IMR-90 (cell line): ENCODE measurements around the gene LAMA5. TPM values are rescaled to one million over a fixed set of nuclear protein-coding genes. Genes with fewer than 3 reads are reported as not detected.
A peak's percentile ranks its signal among the peaks of the same experiment; 100 is the strongest.

Experiments used
- ATAC-seq: fragments of 200-7000 bp; cut with Tn5 transposase; 2 replicates; pipeline ENCODE4 v1.9.1; 2020; ENCODE audit warnings: low read depth, mild to moderate bottlenecking, moderate library complexity
- BruUV-seq: library from RNA; stranded (reverse); fragments of 400-500 nt; replicated peaks from 2 replicates; lab custom pipeline; 2021; lab: Mats Ljungman, UMichigan
- CTCF ChIA-PET: fragments of 300-600 bp; formaldehyde crosslinking; extraction: SDS; loops from one replicate; lab custom pipeline; 2021; ENCODE audit warnings: antibody characterized with exemption; lab: Yijun Ruan, JAX
- POLR2A ChIA-PET: fragments of 300-600 bp; sonication (Branson Sonifier 250); formaldehyde crosslinking; loops from one replicate; lab custom pipeline; 2022; ENCODE audit warnings: antibody characterized with exemption; ENCODE audit not compliant: unreplicated experiment; lab: Charles Lee
- DNase-seq: peaks from one replicate; pipeline ENCODE4 v3.0.0; 2013
- H2AFZ ChIP-seq: replicated peaks from 2 replicates; pipeline ENCODE3; 2013; ENCODE audit warnings: low read length, mild to moderate bottlenecking; ENCODE audit not compliant: poor library complexity
- H2AK5ac ChIP-seq: 2 replicates; pipeline ENCODE4 v1.6.1; 2013; ENCODE audit warnings: low read depth, low read length, inconsistent platforms
- H2AK9ac ChIP-seq: replicated peaks from 2 replicates; pipeline ENCODE3; 2013; ENCODE audit warnings: mild to moderate bottlenecking, low read depth, low read length, moderate library complexity; ENCODE audit not compliant: poor library complexity
- H2BK120ac ChIP-seq: 2 replicates; pipeline ENCODE4 v1.6.1; 2013; ENCODE audit warnings: low read depth, low read length, inconsistent platforms
- H2BK15ac ChIP-seq: 3 replicates; pipeline ENCODE4 v1.6.1; 2013; ENCODE audit warnings: low read depth, low read length, inconsistent platforms
- H2BK20ac ChIP-seq: 2 replicates; pipeline ENCODE4 v1.6.1; 2013; ENCODE audit warnings: low read depth, mild to moderate bottlenecking, inconsistent platforms, low read length, moderate library complexity
- H2BK5ac ChIP-seq: 2 replicates; pipeline ENCODE4 v1.6.1; 2013; ENCODE audit warnings: mild to moderate bottlenecking, low read depth, low read length, inconsistent platforms; ENCODE audit not compliant: poor library complexity, severe bottlenecking
- H3K14ac ChIP-seq: replicated peaks from 2 replicates; pipeline ENCODE4 v1.6.1; 2013; ENCODE audit warnings: low read depth, low read length, inconsistent platforms
- H3K18ac ChIP-seq: 2 replicates; pipeline ENCODE4 v1.6.1; 2013; ENCODE audit warnings: low read depth, low read length, control low read depth
- H3K23ac ChIP-seq: 2 replicates; pipeline ENCODE4 v1.6.1; 2013; ENCODE audit warnings: low read depth, low read length, inconsistent platforms
- H3K27ac ChIP-seq: 2 replicates; pipeline ENCODE4 v1.5.1; 2013; ENCODE audit warnings: mild to moderate bottlenecking, control low read depth, low read length; ENCODE audit not compliant: insufficient read depth
- H3K27me3 ChIP-seq: 2 replicates; pipeline ENCODE4 v1.6.1; 2013; ENCODE audit warnings: low read length; ENCODE audit not compliant: control insufficient read depth, insufficient read depth
- H3K36me3 ChIP-seq: 2 replicates; pipeline ENCODE4 v1.6.1; 2013; ENCODE audit warnings: low read length, mixed read lengths; ENCODE audit not compliant: control insufficient read depth, insufficient read depth
- H3K4ac ChIP-seq: 2 replicates; pipeline ENCODE4 v1.6.1; 2013; ENCODE audit warnings: low read depth, low read length, inconsistent platforms
- H3K4me1 ChIP-seq: 2 replicates; pipeline ENCODE4 v1.6.1; 2013; ENCODE audit warnings: low read length, mixed read lengths; ENCODE audit not compliant: control insufficient read depth, insufficient read depth
- H3K4me2 ChIP-seq: 2 replicates; pipeline ENCODE4 v1.6.1; 2013; ENCODE audit warnings: low read depth, mild to moderate bottlenecking, control low read depth, low read length, moderate library complexity
- H3K4me3 ChIP-seq: 2 replicates; pipeline ENCODE4 v1.5.1; 2013; ENCODE audit warnings: low read depth, mild to moderate bottlenecking, control low read depth, low read length, moderate library complexity; ENCODE audit not compliant: insufficient read depth
- H3K56ac ChIP-seq: 2 replicates; pipeline ENCODE4 v1.6.1; 2013; ENCODE audit warnings: low read length, inconsistent platforms; ENCODE audit not compliant: insufficient read depth; ENCODE audit errors: extremely low read depth
- H3K79me1 ChIP-seq, 2 experiments: 2 replicates each; pipeline ENCODE4 v1.6.1; 2013; ENCODE audit warnings: low read length in 2 of 2, inconsistent platforms in 1 of 2, low read depth in 1 of 2
- H3K9ac ChIP-seq: 2 replicates; pipeline ENCODE4 v1.6.1; 2013; ENCODE audit warnings: low read depth, low read length, control low read depth
- H3K9me1 ChIP-seq: 2 replicates; pipeline ENCODE4 v1.6.1; 2013; ENCODE audit warnings: low read length, inconsistent platforms; ENCODE audit not compliant: insufficient read depth
- H3K9me3 ChIP-seq: 2 replicates; pipeline ENCODE4 v1.6.1; 2013; ENCODE audit warnings: low read length; ENCODE audit not compliant: control insufficient read depth, insufficient read depth
- H4K20me1 ChIP-seq: 2 replicates; pipeline ENCODE4 v1.6.1; 2013; ENCODE audit warnings: low read length, inconsistent platforms; ENCODE audit not compliant: insufficient read depth
- H4K5ac ChIP-seq: 2 replicates; pipeline ENCODE4 v1.6.1; 2013; ENCODE audit warnings: mild to moderate bottlenecking, low read depth, low read length, control low read depth
- H4K8ac ChIP-seq, 2 experiments: 2 replicates each; pipeline ENCODE4 v1.6.1; 2013; ENCODE audit warnings: low read depth in 2 of 2, low read length in 2 of 2, control low read depth in 1 of 2, inconsistent platforms in 1 of 2
- H4K91ac ChIP-seq: 2 replicates; pipeline ENCODE4 v1.6.1; 2013; ENCODE audit warnings: low read depth, low read length, inconsistent platforms; ENCODE audit not compliant: insufficient read depth
- ELK1 ChIP-seq: fragments of 150-350 bp; IDR thresholded peaks from 2 replicates; pipeline ENCODE4 v1.6.1; 2016; ENCODE audit warnings: low read depth, mild to moderate bottlenecking, low read length, moderate library complexity, borderline replicate concordance
- FOS ChIP-seq: fragments of 150-350 bp; IDR thresholded peaks from 2 replicates; pipeline ENCODE4 v1.6.1; 2016; ENCODE audit warnings: low read depth, low read length
- MAFK ChIP-seq: IDR thresholded peaks from 2 replicates; pipeline ENCODE4 v1.6.1; 2012; ENCODE audit warnings: low read depth, low read length, improper control_type of control experiment
- RCOR1 ChIP-seq: IDR thresholded peaks from 2 replicates; pipeline ENCODE4 v1.6.1; 2012; ENCODE audit warnings: mild to moderate bottlenecking, low read length, improper control_type of control experiment; ENCODE audit not compliant: insufficient replicate concordance
- WGBS, 2 experiments: methylation state at CpG; one replicate each; pipeline versions ENCODE4 v1.1.5 to v1.1.7; 2013; ENCODE audit warnings: missing lambda C conversion rate in 2 of 2; ENCODE audit not compliant: insufficient read length in 1 of 2; ENCODE audit errors: extremely low coverage in 2 of 2; 5-methylcytosine and 5-hydroxymethylcytosine counted together
- dilution Hi-C: fragments of 300-500 bp; cut with HindIII; formaldehyde crosslinking; loops from one replicate; pipeline ENCODE4 v1.14.3; 2018; ENCODE audit warnings: low sequenced_read_pairs; ENCODE audit not compliant: unreplicated experiment
- in situ Hi-C: fragments of 300-500 bp; cut with MboI; formaldehyde crosslinking; loops from 3 replicates; pipeline ENCODE4 v1.14.3; 2019; ENCODE audit warnings: low sequenced_read_pairs, inconsistent platforms, mixed read lengths
- intact Hi-C: fragments of 100-400 bp; cut with micrococcal nuclease; formaldehyde crosslinking; loops from 2 replicates; pipeline ENCODE4 v1.10.0; 2022
- polyA plus RNA-seq, 3 experiments: library from polyadenylated mRNA; depleted of rRNA; stranded (reverse); fragments of >200 nt; gene quantifications; 2 replicates each; pipeline ENCODE4 v1.2.3, GENCODE V29; 2012; ENCODE audit warnings: low replicate concordance in 1 of 3
- total RNA-seq: library from RNA; depleted of rRNA; stranded (reverse); fragments of >200 nt; gene quantifications from 2 replicates; pipeline ENCODE4 v1.2.3, GENCODE V29; 2012

The LAMA5 gene
- total and polyA plus RNA-seq, 2 of the 4 experiments (the other 2 are of a cell fraction) = 0.90 to 7.3 TPM

DNA sequence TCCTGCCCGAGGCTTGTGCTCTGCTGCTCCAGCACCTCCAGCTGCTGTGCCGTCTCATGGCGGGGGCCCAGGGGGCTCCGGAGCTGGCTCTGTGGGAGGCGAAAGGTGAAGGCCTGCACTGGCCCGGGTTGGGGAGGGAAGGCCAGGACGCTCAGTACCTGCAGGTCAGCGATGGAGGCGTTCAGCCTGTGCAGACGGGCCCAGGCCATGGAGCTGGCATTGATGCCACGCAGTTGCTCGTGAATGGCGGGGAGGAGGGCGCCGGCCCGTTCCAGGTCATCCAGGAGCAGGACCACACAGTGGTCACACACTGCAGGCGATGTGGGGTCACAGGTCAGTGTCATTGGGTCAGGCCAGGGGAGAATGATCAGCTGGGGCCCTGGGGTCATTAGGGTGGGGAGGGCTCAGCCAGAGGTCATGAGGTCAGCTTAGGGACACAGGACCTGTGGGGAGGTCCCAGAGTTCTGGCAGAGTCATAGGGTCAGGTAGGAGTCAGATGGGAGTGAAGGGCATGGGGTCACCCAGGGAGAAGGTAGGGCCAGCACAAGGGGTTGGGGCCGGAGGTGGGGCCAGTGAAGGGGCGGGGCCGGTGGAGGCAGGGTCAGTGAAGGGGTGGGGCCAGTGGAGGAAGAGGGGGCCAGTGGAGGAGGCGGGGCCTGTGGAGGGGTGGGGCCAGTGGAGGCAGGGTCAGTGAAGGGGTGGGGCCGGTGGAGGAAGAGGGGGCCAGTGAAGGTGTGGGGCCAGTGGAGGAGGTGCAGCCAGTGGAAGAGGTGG, 46.3 kb downstream of the LAMA5 start:
- H2BK5ac ChIP-seq = no peak overlapping the region
- ATAC-seq = peak; percentile 35; the same call in 1 of the 2 replicates
- DNase-seq = no peak

More for the DNA sequence above, 46.3 kb downstream of the LAMA5 start:
- Histone ChIP-seq H3K27me3 (no peaks in the 10 kb centered on the region), H3K14ac (no peak overlapping the region), H3K9me1 (no peaks in the 10 kb centered on the region), H4K91ac (no peak overlapping the region), H4K8ac (no peak overlapping the region), H2BK20ac (no peak overlapping the region), H3K23ac (no peak overlapping the region), H3K9me3 (no peaks in the 10 kb centered on the region), H3K27ac (no peak overlapping the region), H2AK5ac (no peak overlapping the region), H3K4me3 (no peak overlapping the region), H3K4me1 (no peaks in the 10 kb centered on the region), H4K5ac (no peak overlapping the region), H2AK9ac (no peak overlapping the region), H3K4ac (no peak overlapping the region), H3K18ac (no peak overlapping the region), H2AFZ (no peak overlapping the region), H3K4me2 (no peak overlapping the region), H3K56ac (no peak overlapping the region), H4K20me1 (no peaks in the 10 kb centered on the region), H3K9ac (no peak overlapping the region), H2BK15ac (no peak overlapping the region), H3K79me1 (no peaks in the 10 kb centered on the region), H2BK120ac (no peak overlapping the region), H3K36me3 (peaks cover 48% of the 10 kb centered on the region)
- WGBS, 2 experiments = 96% methylated on average over 11 of the region's 22 CpGs; no CpG with 5 or more reads in 1 of the 2 experiments
- in situ Hi-C loops (no loop called here), dilution Hi-C loops (no loop called here), intact Hi-C loops (no loop called here)
- no TSS peak for BruUV-seq
- POLR2A ChIA-PET = no interaction called here
- CTCF ChIA-PET = no interaction called here
- TF ChIP-seq MAFK (no peak), ELK1 (no peak), RCOR1 (no peak), FOS (no peak)
